ENCODE data around the gene C22orf39.
A peak's percentile ranks its signal among the peaks of the same experiment; 100 is the strongest.

Gene C22orf39

GRCh38 chr22:19443544-19444211, 3.8 kb downstream of the C22orf39 start:
- TF ChIP-seq EZH2 (IDR thresholded peaks at IDR 0.05; ENCODE audit: borderline replicate concordance, low read depth, low read length, severe bottlenecking), result no peak
- TF ChIP-seq, protein P1, sequence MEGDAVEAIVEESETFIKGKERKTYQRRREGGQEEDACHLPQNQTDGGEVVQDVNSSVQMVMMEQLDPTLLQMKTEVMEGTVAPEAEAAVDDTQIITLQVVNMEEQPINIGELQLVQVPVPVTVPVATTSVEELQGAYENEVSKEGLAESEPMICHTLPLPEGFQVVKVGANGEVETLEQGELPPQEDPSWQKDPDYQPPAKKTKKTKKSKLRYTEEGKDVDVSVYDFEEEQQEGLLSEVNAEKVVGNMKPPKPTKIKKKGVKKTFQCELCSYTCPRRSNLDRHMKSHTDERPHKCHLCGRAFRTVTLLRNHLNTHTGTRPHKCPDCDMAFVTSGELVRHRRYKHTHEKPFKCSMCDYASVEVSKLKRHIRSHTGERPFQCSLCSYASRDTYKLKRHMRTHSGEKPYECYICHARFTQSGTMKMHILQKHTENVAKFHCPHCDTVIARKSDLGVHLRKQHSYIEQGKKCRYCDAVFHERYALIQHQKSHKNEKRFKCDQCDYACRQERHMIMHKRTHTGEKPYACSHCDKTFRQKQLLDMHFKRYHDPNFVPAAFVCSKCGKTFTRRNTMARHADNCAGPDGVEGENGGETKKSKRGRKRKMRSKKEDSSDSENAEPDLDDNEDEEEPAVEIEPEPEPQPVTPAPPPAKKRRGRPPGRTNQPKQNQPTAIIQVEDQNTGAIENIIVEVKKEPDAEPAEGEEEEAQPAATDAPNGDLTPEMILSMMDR (IDR thresholded peaks at IDR 0.05; ENCODE audit: borderline replicate concordance, extremely low read depth, low read length, poor library complexity, severe bottlenecking), result no peak
- peak overlapping the region; percentile 29 for H3K4me2 ChIP-seq (ENCODE audit: insufficient read depth, low read length)
- H3K36me3 ChIP-seq (ENCODE audit: insufficient read depth, low read length), result peaks cover 58% of the 10 kb centered on the region
- no peak overlapping the region for H3K4me3 ChIP-seq (ENCODE audit: low read depth in 1 of 2, low read length in 2 of 2)
- no peaks in the 10 kb centered on the region for H3K27me3 ChIP-seq (ENCODE audit: insufficient read depth, low read length, poor library complexity)
- no peaks in the 10 kb centered on the region for H3K9me3 ChIP-seq (ENCODE audit: insufficient read depth, low read length, severe bottlenecking)
- DNase-seq (no peak), ATAC-seq (ENCODE audit: insufficient read depth, low read depth) (no peak)
- H4K20me1 ChIP-seq (ENCODE audit: insufficient read depth, low read length), result peaks cover 36% of the 10 kb centered on the region
- H3K4me1 ChIP-seq (ENCODE audit: insufficient read depth, low read length), result peaks cover 41% of the 10 kb centered on the region
- peaks cover 89% of the 10 kb centered on the region for H3K79me2 ChIP-seq (ENCODE audit: insufficient read depth, low read length)
- no peak overlapping the region for H3K27ac ChIP-seq (ENCODE audit: low read length)
- no peak overlapping the region for H3K9ac ChIP-seq (ENCODE audit: low read depth, low read length)
- H2AFZ ChIP-seq (ENCODE audit: low read depth, low read length), result no peak overlapping the region

DNA sequence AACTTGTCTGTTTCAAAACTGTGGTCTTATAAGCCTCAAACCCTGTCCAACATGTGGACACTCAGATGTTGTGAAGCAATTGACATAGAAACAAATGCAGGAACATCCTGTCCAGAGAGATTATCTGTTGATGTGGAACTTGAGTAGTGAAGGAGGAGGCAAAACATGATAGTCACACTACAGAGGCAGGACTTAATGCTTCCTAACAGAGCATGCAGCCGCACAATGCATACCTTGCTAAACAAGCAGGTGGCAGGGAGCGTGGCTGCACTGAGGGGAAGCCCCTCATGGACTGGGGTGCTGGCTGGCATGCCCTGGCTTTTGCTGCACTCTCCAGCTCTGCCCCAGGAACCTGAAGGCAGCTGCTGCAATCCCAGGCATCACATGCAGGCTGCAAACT, 5.3 kb downstream of the C22orf39 start:
- TF ChIP-seq, protein P1 (IDR thresholded peaks at IDR 0.05; ENCODE audit: borderline replicate concordance, extremely low read depth, low read length, poor library complexity, severe bottlenecking), result no peak
- no peak for TF ChIP-seq EZH2 (IDR thresholded peaks at IDR 0.05; ENCODE audit: borderline replicate concordance, low read depth, low read length, severe bottlenecking)
- Histone ChIP-seq H4K20me1 (ENCODE audit: insufficient read depth, low read length) (peaks cover 42% of the 10 kb centered on the region), H3K36me3 (ENCODE audit: insufficient read depth, low read length) (peaks cover 54% of the 10 kb centered on the region), H3K4me1 (ENCODE audit: insufficient read depth, low read length) (peaks cover 34% of the 10 kb centered on the region), H2AFZ (ENCODE audit: low read depth, low read length) (no peak overlapping the region), H3K79me2 (ENCODE audit: insufficient read depth, low read length) (peaks cover 84% of the 10 kb centered on the region), H3K27me3 (ENCODE audit: insufficient read depth, low read length, poor library complexity) (no peaks in the 10 kb centered on the region), H3K4me3 (ENCODE audit: low read depth in 1 of 2, low read length in 2 of 2) (no peak overlapping the region), H3K9me3 (ENCODE audit: insufficient read depth, low read length, severe bottlenecking) (no peaks in the 10 kb centered on the region), H3K4me2 (ENCODE audit: insufficient read depth, low read length) (no peak overlapping the region), H3K27ac (ENCODE audit: low read length) (no peak overlapping the region), H3K9ac (ENCODE audit: low read depth, low read length) (no peak overlapping the region)
- DNase-seq (no peak), ATAC-seq (ENCODE audit: insufficient read depth, low read depth) (no peak)

DNA sequence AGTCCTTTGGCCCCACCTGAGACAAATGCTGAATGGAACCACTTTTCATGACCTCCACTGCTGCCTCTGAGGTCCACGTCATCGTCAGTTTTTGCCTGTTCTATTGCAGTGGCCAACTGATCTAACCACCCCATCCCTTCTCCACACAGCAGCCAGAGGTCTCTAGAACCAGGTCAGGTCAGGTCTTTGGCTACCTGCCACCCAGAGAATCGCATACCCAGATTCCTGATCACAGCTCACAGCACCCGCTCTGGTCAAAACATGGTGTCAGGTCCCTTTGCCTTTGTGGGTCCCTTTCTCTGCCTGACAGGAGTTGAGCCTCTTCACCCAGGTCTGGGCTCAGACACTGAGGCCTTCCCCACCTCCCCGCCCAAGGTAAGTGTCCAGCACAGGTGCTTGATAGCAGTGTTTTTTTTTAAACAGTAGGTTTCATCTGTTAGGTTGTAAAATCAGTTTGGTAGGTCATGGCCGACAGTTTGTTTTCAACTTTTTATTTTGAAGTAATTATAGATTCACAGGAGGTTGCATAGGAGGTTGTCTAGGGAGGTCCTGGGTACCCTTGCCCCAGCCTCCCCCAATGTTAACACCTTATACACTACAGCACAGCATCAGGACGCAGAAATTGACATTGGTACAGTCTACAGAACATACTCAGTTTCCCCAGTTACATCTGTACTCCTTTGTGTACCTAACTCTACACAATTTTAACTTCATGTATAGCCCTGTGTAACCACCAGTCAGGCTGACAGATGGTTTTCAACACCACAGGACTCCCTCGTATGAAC, 6.9 kb downstream of the C22orf39 start:
- no peak for TF ChIP-seq EZH2 (IDR thresholded peaks at IDR 0.05; ENCODE audit: borderline replicate concordance, low read depth, low read length, severe bottlenecking)
- TF ChIP-seq, protein P1 (IDR thresholded peaks at IDR 0.05; ENCODE audit: borderline replicate concordance, extremely low read depth, low read length, poor library complexity, severe bottlenecking), result no peak
- ATAC-seq (ENCODE audit: insufficient read depth, low read depth) (0 out of 3 replicates have a peak, but pooled peaks have one; percentile 22), DNase-seq (no peak)
- H3K27me3 ChIP-seq (ENCODE audit: insufficient read depth, low read length, poor library complexity), result no peaks in the 10 kb centered on the region
- H2AFZ ChIP-seq (ENCODE audit: low read depth, low read length), result no peak overlapping the region
- H3K27ac ChIP-seq (ENCODE audit: low read length), result no peak overlapping the region
- H3K4me1 ChIP-seq (ENCODE audit: insufficient read depth, low read length), result peaks cover 20% of the 10 kb centered on the region
- H3K4me2 ChIP-seq (ENCODE audit: insufficient read depth, low read length), result no peak overlapping the region
- no peak overlapping the region for H3K4me3 ChIP-seq (ENCODE audit: low read depth in 1 of 2, low read length in 2 of 2)
- peaks cover 38% of the 10 kb centered on the region for H4K20me1 ChIP-seq (ENCODE audit: insufficient read depth, low read length)
- H3K9me3 ChIP-seq (ENCODE audit: insufficient read depth, low read length, severe bottlenecking), result no peaks in the 10 kb centered on the region
- peaks cover 57% of the 10 kb centered on the region for H3K36me3 ChIP-seq (ENCODE audit: insufficient read depth, low read length)
- H3K79me2 ChIP-seq (ENCODE audit: insufficient read depth, low read length), result peaks cover 70% of the 10 kb centered on the region
- H3K9ac ChIP-seq (ENCODE audit: low read depth, low read length), result no peak overlapping the region
